Measurements from ENCODE around the gene EEF1AKMT2. TPM values are rescaled to one million over a fixed set of nuclear protein-coding genes. Genes with fewer than 3 reads are reported as not detected.

EEF1AKMT2 gene
- total RNA-seq, 1 donor from 2014 or later = 17.9 TPM

GRCh38 chr10:124739986-124740368 is 51.7 kb downstream of the EEF1AKMT2 start:
- TF ChIP-seq, protein P1, sequence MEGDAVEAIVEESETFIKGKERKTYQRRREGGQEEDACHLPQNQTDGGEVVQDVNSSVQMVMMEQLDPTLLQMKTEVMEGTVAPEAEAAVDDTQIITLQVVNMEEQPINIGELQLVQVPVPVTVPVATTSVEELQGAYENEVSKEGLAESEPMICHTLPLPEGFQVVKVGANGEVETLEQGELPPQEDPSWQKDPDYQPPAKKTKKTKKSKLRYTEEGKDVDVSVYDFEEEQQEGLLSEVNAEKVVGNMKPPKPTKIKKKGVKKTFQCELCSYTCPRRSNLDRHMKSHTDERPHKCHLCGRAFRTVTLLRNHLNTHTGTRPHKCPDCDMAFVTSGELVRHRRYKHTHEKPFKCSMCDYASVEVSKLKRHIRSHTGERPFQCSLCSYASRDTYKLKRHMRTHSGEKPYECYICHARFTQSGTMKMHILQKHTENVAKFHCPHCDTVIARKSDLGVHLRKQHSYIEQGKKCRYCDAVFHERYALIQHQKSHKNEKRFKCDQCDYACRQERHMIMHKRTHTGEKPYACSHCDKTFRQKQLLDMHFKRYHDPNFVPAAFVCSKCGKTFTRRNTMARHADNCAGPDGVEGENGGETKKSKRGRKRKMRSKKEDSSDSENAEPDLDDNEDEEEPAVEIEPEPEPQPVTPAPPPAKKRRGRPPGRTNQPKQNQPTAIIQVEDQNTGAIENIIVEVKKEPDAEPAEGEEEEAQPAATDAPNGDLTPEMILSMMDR (IDR thresholded peaks at IDR 0.05) = no peak
- TF ChIP-seq POLR2AphosphoS5 (IDR thresholded peaks at IDR 0.05; ENCODE audit: insufficient read depth in 1 of 2, low read depth in 1 of 2) = no peak
- no peak for TF ChIP-seq POLR2A (IDR thresholded peaks at IDR 0.05)
- intact Hi-C loops (cut with DNase I) = loop anchor here (5.0 kb wide), 2 partner anchors 38 to 118 kb away; no protein-coding TSS in a partner anchor
- no peaks in the 10 kb centered on the region for H3K9me3 ChIP-seq
- peaks cover 85% of the 10 kb centered on the region for H3K4me1 ChIP-seq
- H3K4me3 ChIP-seq = peak overlapping the region; percentile 10 to 13
- peak overlapping the region; percentile 90 for H3K27ac ChIP-seq
- H3K27me3 ChIP-seq = no peaks in the 10 kb centered on the region
- no peaks in the 10 kb centered on the region for H3K36me3 ChIP-seq
- DNase-seq (ENCODE audit: extremely low spot score in 2 of 2) = no peak

DNA sequence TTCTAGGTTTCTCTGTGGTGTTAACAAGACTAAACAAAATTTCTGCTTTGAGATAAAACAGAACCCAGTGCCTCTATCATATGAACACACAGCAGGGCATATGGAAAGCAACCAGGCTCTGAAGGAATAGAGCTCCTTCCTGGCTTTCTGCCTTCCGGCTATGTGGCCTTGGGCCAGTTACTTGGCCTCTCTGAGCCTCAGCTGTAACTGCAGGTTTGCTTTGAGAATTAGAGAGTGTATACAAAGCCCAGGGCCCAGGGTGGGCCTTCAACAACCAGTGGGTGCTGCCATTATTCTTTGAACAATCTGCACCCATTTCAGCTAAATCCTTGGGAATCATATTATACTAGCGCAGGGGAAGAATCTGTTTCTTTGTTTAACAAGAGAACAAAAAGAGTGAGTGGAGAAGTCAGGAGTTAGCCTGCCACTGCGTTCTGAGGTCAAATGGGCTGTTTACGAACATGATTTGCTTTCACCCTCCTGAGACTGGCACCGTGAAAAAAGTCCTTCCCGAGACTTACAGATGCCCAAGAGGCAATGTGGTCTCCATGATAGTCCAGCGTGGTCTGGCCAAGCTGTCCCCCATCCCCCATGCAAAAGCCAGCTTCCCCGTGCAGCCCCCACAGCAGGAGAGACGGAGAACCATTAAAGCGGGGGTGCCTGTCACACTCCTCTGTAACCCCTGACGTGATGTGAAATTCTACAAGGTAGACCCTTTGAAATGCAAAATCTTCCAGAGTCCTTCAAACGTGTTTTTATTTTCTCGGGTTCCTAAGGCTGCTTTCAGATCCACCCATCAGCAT is 52.4 kb downstream of the EEF1AKMT2 start:
- H3K9me3 ChIP-seq = no peaks in the 10 kb centered on the region
- intact Hi-C loops (cut with DNase I) = no loop called here
- H3K27ac ChIP-seq = peak overlapping the region; percentile 90
- peaks cover 87% of the 10 kb centered on the region for H3K4me1 ChIP-seq
- H3K27me3 ChIP-seq = no peaks in the 10 kb centered on the region
- no peaks in the 10 kb centered on the region for H3K36me3 ChIP-seq
- no peak for DNase-seq (ENCODE audit: extremely low spot score in 2 of 2)
- no peak overlapping the region for H3K4me3 ChIP-seq
- no peak for TF ChIP-seq POLR2A (IDR thresholded peaks at IDR 0.05)
- TF ChIP-seq, protein P1 (IDR thresholded peaks at IDR 0.05) = no peak
- TF ChIP-seq POLR2AphosphoS5 (IDR thresholded peaks at IDR 0.05; ENCODE audit: insufficient read depth in 1 of 2, low read depth in 1 of 2) = no peak

DNA sequence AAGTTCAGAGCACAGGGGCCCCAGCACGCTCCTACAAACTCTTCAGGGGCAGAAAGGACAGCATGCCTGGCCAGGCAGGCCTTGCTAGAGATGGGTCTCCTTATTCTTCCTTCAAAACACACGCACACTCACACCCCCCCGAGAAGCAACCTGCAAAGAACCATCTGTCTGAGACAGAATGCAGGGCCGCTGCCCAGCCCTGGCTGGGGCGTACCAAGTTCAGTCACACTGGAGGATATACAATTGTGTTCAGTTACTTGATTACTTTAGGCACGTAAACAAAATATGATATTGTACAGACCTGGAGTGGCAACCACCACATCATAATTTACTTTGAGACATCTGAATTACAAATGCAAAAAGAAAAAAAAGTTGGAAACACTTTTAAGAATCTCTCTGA is 53.2 kb downstream of the EEF1AKMT2 start:
- H3K27ac ChIP-seq = peak overlapping the region; percentile 90
- intact Hi-C loops (cut with DNase I) = no loop called here
- DNase-seq (ENCODE audit: extremely low spot score in 2 of 2) = no peak
- H3K4me1 ChIP-seq = peaks cover 96% of the 10 kb centered on the region
- no peaks in the 10 kb centered on the region for H3K9me3 ChIP-seq
- H3K4me3 ChIP-seq = no peak overlapping the region
- no peaks in the 10 kb centered on the region for H3K36me3 ChIP-seq
- no peaks in the 10 kb centered on the region for H3K27me3 ChIP-seq
- TF ChIP-seq POLR2AphosphoS5 (IDR thresholded peaks at IDR 0.05; ENCODE audit: insufficient read depth in 1 of 2, low read depth in 1 of 2) (no peak), POLR2A (IDR thresholded peaks at IDR 0.05) (no peak)
- TF ChIP-seq, protein P1 (IDR thresholded peaks at IDR 0.05) = no peak

DNA sequence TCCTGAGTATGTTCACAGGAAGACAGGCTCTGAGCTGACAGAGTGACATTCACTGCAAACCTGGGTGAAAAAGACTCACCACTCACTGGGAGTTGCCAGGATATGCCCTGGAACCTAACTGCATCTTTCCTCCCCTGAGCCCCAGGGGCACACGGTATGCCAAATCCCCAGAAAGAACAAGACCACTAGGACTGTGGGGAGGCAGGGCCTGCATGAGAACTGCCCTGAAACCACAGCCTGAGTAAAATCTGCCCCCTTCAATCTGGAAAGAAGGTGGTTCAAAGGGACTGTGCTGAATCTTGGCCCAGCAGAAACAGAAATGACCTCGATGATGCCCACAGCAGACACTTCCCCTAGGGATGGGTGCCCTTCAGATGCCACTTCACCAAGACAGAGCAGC is 54.0 kb downstream of the EEF1AKMT2 start:
- Histone ChIP-seq H3K4me3 (no peak overlapping the region), H3K9me3 (no peaks in the 10 kb centered on the region), H3K36me3 (no peaks in the 10 kb centered on the region), H3K27ac (peak overlapping the region; percentile 90), H3K27me3 (no peaks in the 10 kb centered on the region), H3K4me1 (peaks cover 100% of the 10 kb centered on the region)
- DNase-seq (ENCODE audit: extremely low spot score in 2 of 2) = no peak
- intact Hi-C loops (cut with DNase I) = no loop called here
- TF ChIP-seq, protein P1 (IDR thresholded peaks at IDR 0.05) = no peak
- TF ChIP-seq POLR2AphosphoS5 (IDR thresholded peaks at IDR 0.05; ENCODE audit: insufficient read depth in 1 of 2, low read depth in 1 of 2) (no peak), POLR2A (IDR thresholded peaks at IDR 0.05) (no peak)

GRCh38 chr10:124737221-124737620 is 54.5 kb downstream of the EEF1AKMT2 start:
- Histone ChIP-seq H3K36me3 (no peaks in the 10 kb centered on the region), H3K9me3 (no peaks in the 10 kb centered on the region), H3K27me3 (no peaks in the 10 kb centered on the region), H3K4me1 (peaks cover 100% of the 10 kb centered on the region), H3K27ac (peak overlapping the region; percentile 90), H3K4me3 (no peak overlapping the region)
- TF ChIP-seq POLR2AphosphoS5 (IDR thresholded peaks at IDR 0.05; ENCODE audit: insufficient read depth in 1 of 2, low read depth in 1 of 2) (no peak), POLR2A (IDR thresholded peaks at IDR 0.05) (no peak)
- TF ChIP-seq, protein P1 (IDR thresholded peaks at IDR 0.05) = no peak
- intact Hi-C loops (cut with DNase I) = no loop called here
- DNase-seq (ENCODE audit: extremely low spot score in 2 of 2) = peak in 1 of 2 donors; percentile 70

Measured in vagina (tissue), 2 donors.